Activated CD8-positive, alpha-beta T cell treated with anti-CD3 and anti-CD28 coated beads for 36 hours (primary cell): ENCODE measurements around the gene ITPRIPL2. TPM values are rescaled to one million over a fixed set of nuclear protein-coding genes. Genes with fewer than 3 reads are reported as not detected.

Experiments used
- ATAC-seq: fragments of 200-7000 bp; cut with Tn5 transposase; one replicate; pipeline ENCODE4 v1.10.0; 2021; ENCODE audit warnings: mild to moderate bottlenecking, moderate library complexity
- CTCF ChIA-PET: fragments of 350-600 bp; sonication (Branson Sonifier 250); formaldehyde crosslinking; loops from one replicate; lab custom pipeline; 2021; ENCODE audit warnings: antibody characterized with exemption; lab: Charles Lee
- POLR2A ChIA-PET: fragments of 350-600 bp; sonication (Branson Sonifier 250); formaldehyde crosslinking; loops from one replicate; lab custom pipeline; 2021; ENCODE audit warnings: antibody characterized with exemption; lab: Charles Lee
- DNase-seq: peaks from one replicate; pipeline ENCODE4 v3.0.0-alpha.2; 2020
- H3K27ac Mint-ChIP-seq: one replicate; pipeline ENCODE4 v1.8.0; 2021; ENCODE audit warnings: mild to moderate bottlenecking, mixed read lengths
- H3K27me3 Mint-ChIP-seq: one replicate; pipeline ENCODE4 v1.8.0; 2021; ENCODE audit warnings: mixed read lengths
- H3K36me3 Mint-ChIP-seq: one replicate; pipeline ENCODE4 v1.8.0; 2021; ENCODE audit warnings: low read depth, mixed read lengths
- H3K4me1 Mint-ChIP-seq: one replicate; pipeline ENCODE4 v1.8.0; 2021; ENCODE audit warnings: low read depth, mixed read lengths
- H3K4me3 Mint-ChIP-seq: one replicate; pipeline ENCODE4 v1.8.0; 2021; ENCODE audit warnings: mild to moderate bottlenecking, moderate library complexity, mixed read lengths
- H3K9me3 Mint-ChIP-seq: one replicate; pipeline ENCODE4 v1.8.0; 2021; ENCODE audit warnings: mixed read lengths
- intact Hi-C: fragments of 100-400 bp; cut with micrococcal nuclease; formaldehyde crosslinking; loops from one replicate; pipeline ENCODE4 v1.10.0; 2022
- total RNA-seq, 2 experiments: library from RNA; stranded (reverse); gene quantifications; one replicate each; pipeline ENCODE4 v1.2.3, GENCODE V29; 2021
- TF ChIP-seq, protein P1 (sequence below): fragments of 200-600 bp; IDR thresholded peaks from one replicate; pipeline ENCODE4 v1.8.0; 2022; ENCODE audit warnings: antibody characterized with exemption, mild to moderate bottlenecking

Gene ITPRIPL2
- total RNA-seq, 2 experiments from 2014 or later = 1.3 to 1.9 TPM

DNA sequence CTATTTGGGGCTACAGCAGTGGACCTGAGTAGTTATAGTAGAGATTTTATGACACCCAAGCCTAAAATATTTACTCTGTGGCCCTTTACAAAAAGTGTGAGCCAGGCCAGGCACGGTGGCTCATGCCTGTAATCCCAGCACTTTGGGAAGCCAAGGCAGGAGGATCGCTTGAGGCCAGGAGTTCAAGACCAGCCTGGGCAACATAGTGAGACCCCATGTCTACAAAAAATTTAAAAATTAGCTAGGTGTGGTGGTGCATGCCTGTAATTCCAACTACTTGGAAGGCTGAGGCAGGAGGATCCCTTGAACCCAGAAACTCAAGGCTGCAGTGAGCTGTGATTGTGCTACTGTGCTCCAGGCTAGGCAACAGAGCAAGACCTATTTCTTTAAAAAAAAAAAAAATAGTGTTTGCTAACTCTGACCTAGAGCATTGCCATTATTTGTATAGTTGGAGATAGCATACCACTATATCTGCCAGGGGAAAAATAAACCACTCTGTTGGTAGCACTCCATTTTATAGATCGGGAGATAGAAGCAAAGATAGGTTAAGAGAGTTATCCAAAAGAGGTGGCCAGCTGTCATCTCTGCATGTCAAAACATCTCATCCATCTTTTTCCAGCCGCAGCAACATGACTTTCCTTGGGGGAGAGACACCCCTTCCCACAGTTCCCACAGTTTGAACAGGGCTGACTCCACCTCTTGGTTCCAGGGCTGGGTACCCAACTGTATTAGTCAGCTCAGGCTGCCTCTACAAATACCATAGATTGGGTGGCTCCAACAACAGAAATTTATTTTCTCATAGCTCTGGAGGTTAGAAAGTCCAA, 3.0 kb upstream of the ITPRIPL2 start:
- Mint-ChIP-seq H3K4me1 (peaks cover 5% of the 10 kb centered on the region), H3K36me3 (peaks cover 2% of the 10 kb centered on the region), H3K27ac (no peak overlapping the region), H3K9me3 (no peaks in the 10 kb centered on the region), H3K4me3 (no peak overlapping the region), H3K27me3 (peaks cover 20% of the 10 kb centered on the region)
- ChIA-PET CTCF (no interaction called here), POLR2A (no interaction called here)
- TF ChIP-seq, protein P1, sequence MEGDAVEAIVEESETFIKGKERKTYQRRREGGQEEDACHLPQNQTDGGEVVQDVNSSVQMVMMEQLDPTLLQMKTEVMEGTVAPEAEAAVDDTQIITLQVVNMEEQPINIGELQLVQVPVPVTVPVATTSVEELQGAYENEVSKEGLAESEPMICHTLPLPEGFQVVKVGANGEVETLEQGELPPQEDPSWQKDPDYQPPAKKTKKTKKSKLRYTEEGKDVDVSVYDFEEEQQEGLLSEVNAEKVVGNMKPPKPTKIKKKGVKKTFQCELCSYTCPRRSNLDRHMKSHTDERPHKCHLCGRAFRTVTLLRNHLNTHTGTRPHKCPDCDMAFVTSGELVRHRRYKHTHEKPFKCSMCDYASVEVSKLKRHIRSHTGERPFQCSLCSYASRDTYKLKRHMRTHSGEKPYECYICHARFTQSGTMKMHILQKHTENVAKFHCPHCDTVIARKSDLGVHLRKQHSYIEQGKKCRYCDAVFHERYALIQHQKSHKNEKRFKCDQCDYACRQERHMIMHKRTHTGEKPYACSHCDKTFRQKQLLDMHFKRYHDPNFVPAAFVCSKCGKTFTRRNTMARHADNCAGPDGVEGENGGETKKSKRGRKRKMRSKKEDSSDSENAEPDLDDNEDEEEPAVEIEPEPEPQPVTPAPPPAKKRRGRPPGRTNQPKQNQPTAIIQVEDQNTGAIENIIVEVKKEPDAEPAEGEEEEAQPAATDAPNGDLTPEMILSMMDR = no peak
- intact Hi-C loops = no loop called here
- ATAC-seq = no peak
- no peak for DNase-seq

DNA sequence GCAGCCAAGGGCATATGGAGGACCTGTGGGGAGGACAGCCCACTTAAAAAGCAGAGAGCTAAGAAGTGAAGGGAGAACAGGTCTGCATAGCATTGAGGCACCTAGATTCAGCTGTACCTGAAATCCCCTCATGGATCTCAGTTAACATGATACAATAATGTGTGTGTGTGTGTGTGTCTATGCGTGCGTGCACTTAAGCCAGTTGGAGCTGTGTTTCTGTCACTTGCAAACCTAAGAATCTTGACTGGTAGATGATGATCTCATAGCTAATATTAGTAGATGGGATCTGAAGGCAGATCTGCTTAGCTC, 1.7 kb upstream of the ITPRIPL2 start:
- ATAC-seq (no peak), DNase-seq (no peak)
- intact Hi-C loops = no loop called here
- no peak overlapping the region for H3K27ac Mint-ChIP-seq
- H3K4me1 Mint-ChIP-seq = peaks cover 9% of the 10 kb centered on the region
- TF ChIP-seq, protein P1 = no peak
- H3K27me3 Mint-ChIP-seq = peaks cover 22% of the 10 kb centered on the region
- CTCF ChIA-PET = interaction anchor here (1.5 kb wide), 1 partner anchor 26 kb away, joined by 10 read pairs; no protein-coding TSS in a partner anchor
- H3K36me3 Mint-ChIP-seq = peaks cover 2% of the 10 kb centered on the region
- POLR2A ChIA-PET = no interaction called here
- H3K9me3 Mint-ChIP-seq = no peaks in the 10 kb centered on the region
- no peak overlapping the region for H3K4me3 Mint-ChIP-seq

DNA sequence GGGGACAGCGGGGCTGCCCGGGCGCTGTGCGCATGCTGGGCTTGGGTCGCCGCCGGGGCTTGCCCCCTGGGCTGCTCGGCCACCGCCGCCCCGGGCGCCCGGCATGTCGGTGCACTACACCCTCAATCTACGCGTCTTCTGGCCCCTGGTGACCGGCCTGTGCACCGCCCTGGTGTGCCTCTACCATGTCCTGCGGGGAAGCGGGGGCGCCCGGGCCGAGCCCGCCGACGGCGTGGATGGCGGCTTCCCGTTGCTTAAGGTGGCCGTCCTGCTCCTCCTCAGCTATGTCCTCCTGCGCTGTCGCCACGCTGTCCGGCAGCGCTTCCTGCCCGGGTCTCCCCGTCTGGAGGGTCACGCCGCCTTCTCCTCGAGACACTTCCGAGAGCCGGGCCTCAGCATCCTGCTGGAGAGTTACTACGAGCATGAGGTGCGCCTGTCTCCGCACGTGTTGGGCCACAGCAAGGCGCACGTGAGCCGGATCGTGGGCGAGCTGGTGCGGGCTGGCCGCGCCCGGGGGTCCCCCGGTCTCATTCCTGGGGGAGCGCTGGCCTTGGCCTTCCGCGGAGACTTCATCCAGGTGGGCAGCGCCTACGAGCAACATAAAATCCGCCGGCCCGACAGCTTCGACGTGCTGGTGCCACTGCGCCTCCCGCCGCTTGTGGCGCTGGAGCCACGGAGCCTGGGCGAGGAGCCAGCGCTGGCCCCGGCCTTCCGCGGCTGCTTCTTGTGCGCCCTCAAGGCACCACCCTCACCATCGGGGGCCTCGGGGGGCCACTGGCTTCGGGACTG, 789 bp downstream of the ITPRIPL2 start:
- TF ChIP-seq, protein P1 = no peak
- peaks cover 21% of the 10 kb centered on the region for H3K4me1 Mint-ChIP-seq
- ChIA-PET POLR2A (no interaction called here), CTCF (interaction anchor here (1.0 kb wide), 1 partner anchor 65 kb away, joined by 3 read pairs; no protein-coding TSS in a partner anchor)
- intact Hi-C loops = no loop called here
- H3K27me3 Mint-ChIP-seq = peaks cover 28% of the 10 kb centered on the region
- no peaks in the 10 kb centered on the region for H3K9me3 Mint-ChIP-seq
- no peak for DNase-seq
- H3K36me3 Mint-ChIP-seq = peaks cover 2% of the 10 kb centered on the region
- ATAC-seq = peak; percentile 20
- H3K4me3 Mint-ChIP-seq = peak overlapping the region; percentile 42
- H3K27ac Mint-ChIP-seq = no peak overlapping the region

DNA sequence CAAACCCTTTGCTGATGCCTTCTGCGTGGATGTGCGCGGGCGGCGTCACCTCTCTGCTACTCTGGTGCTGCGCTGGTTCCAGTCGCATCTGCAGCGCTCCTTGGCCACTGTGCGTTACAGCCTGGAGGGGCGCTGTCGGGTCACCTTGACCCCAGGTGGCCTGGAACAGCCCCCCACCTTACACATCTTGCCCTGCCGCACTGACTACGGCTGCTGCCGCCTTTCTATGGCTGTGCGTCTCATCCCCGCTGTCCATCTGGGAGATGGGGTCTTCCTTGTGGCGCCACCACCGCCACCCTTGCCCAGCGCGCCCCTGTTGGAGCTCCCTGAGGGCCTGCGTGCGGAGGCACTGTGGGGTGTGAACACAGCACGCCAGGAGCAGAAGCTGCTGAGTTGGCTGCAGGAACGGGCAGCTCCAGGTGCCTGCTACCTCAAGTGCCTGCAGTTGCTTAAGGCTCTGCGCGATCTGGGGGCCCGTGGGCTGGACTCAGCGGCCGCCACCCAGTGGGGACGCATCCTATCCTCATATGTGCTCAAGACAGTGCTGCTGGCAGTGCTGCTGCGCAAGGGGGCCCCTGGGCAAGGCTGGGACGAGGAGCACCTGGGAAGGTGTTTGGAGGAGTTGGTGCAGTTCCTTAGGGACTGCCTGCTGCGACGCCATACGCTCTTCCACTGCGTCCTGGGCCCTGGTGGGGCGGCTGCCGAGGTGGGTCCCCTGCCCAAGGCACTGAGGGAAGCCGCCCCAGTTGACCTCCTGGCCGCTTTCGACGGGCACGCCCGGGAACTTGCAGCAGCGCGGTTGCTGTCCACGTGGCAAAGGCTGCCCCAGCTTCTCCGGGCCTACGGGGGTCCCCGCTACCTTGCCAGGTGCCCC, 1.6 kb downstream of the ITPRIPL2 start:
- ATAC-seq (no peak), DNase-seq (no peak)
- TF ChIP-seq, protein P1 = no peak
- no peak overlapping the region for H3K27ac Mint-ChIP-seq
- peaks cover 2% of the 10 kb centered on the region for H3K36me3 Mint-ChIP-seq
- H3K27me3 Mint-ChIP-seq = peaks cover 26% of the 10 kb centered on the region
- no peak overlapping the region for H3K4me3 Mint-ChIP-seq
- intact Hi-C loops = no loop called here
- H3K9me3 Mint-ChIP-seq = no peaks in the 10 kb centered on the region
- ChIA-PET CTCF (interaction anchor here (1.0 kb wide), 1 partner anchor 64 kb away, joined by 3 read pairs; no protein-coding TSS in a partner anchor), POLR2A (no interaction called here)
- H3K4me1 Mint-ChIP-seq = peaks cover 25% of the 10 kb centered on the region
